ENCODE results near the gene SLC52A1.

SLC52A1 gene

GRCh38 chr17:5000237-5000639 is 35.0 kb downstream of the SLC52A1 start:
- DNase-seq (ENCODE audit: low read depth), result no peak
- no peak overlapping the region for H3K4me3 ChIP-seq (ENCODE audit: low read depth, low read length)
- no peak for TF ChIP-seq CTCF (conservative IDR thresholded peaks at IDR 0.05; ENCODE audit: low read depth, low read length)

- peak overlapping the region; percentile 82 for H3K4me3 ChIP-seq (ENCODE audit: low read depth, low read length)
- DNase-seq (ENCODE audit: low read depth), result no peak
- no peak for TF ChIP-seq CTCF (conservative IDR thresholded peaks at IDR 0.05; ENCODE audit: low read depth, low read length)
Observed at GRCh38 chr17:4999430-5000093, 35.7 kb downstream of the SLC52A1 start.

GRCh38 chr17:4998732-4999429 is 36.3 kb downstream of the SLC52A1 start:
- no peak for TF ChIP-seq CTCF (conservative IDR thresholded peaks at IDR 0.05; ENCODE audit: low read depth, low read length)
- peak overlapping the region; percentile 82 for H3K4me3 ChIP-seq (ENCODE audit: low read depth, low read length)
- DNase-seq (ENCODE audit: low read depth), result no peak

- peak; percentile 45 for DNase-seq (ENCODE audit: low read depth)
Observed at GRCh38 chr17:4998027-4998731, 37.0 kb downstream of the SLC52A1 start.

GRCh38 chr17:4997302-4998026 is 37.8 kb downstream of the SLC52A1 start, which contains the start of the genes INCA1 and KIF1C:
INCA1 (minus strand) TSS chr17:4997522; CDS start chr17:4994437, 3,085 bp downstream.
KIF1C (plus strand) TSS chr17:4997950; CDS start chr17:5000247, 2,297 bp downstream.
- peak; percentile 88 for DNase-seq (ENCODE audit: low read depth)
- H3K4me3 ChIP-seq (ENCODE audit: low read depth, low read length), result peak within 1 kb of the TSS; percentile 82
- TF ChIP-seq CTCF (conservative IDR thresholded peaks at IDR 0.05; ENCODE audit: low read depth, low read length), result no peak

More at GRCh38 chr17:4998027-4998731, 37.0 kb downstream of the SLC52A1 start:
- TF ChIP-seq CTCF (conservative IDR thresholded peaks at IDR 0.05; ENCODE audit: low read depth, low read length), result no peak
- peak overlapping the region; percentile 82 for H3K4me3 ChIP-seq (ENCODE audit: low read depth, low read length)

- DNase-seq (ENCODE audit: low read depth), result no peak
- H3K4me3 ChIP-seq (ENCODE audit: low read depth, low read length), result no peak overlapping the region
- no peak for TF ChIP-seq CTCF (conservative IDR thresholded peaks at IDR 0.05; ENCODE audit: low read depth, low read length)
Observed at GRCh38 chr17:4994081-4994595, 41.1 kb downstream of the SLC52A1 start.
